Chondrocyte (in vitro differentiated cells): ENCODE data around the gene FEZ2. TPM values are rescaled to one million over a fixed set of nuclear protein-coding genes. Genes with fewer than 3 reads are reported as not detected.
A peak's percentile ranks its signal among the peaks of the same experiment; 100 is the strongest.

Experiments used
- DNase-seq: peaks from one replicate; pipeline ENCODE4 v3.0.0; 2021; ENCODE audit warnings: mixed read lengths, low spot score
- H3K27ac Mint-ChIP-seq: one replicate; pipeline ENCODE4 v1.8.0; 2021; ENCODE audit warnings: mild to moderate bottlenecking, moderate library complexity, mixed read lengths; ENCODE audit not compliant: unreplicated experiment
- H3K27me3 Mint-ChIP-seq: 2 replicates; pipeline ENCODE4 v1.8.0; 2021; ENCODE audit warnings: low read depth, mixed read lengths
- H3K36me3 Mint-ChIP-seq: 2 replicates; pipeline ENCODE4 v1.8.0; 2021; ENCODE audit warnings: low read depth, mixed read lengths
- H3K4me1 Mint-ChIP-seq: 2 replicates; pipeline ENCODE4 v1.8.0; 2021; ENCODE audit warnings: low read depth, mild to moderate bottlenecking, mixed read lengths
- H3K4me3 Mint-ChIP-seq: one replicate; pipeline ENCODE4 v1.8.0; 2021; ENCODE audit warnings: mild to moderate bottlenecking, moderate library complexity, mixed read lengths; ENCODE audit not compliant: unreplicated experiment
- H3K9me3 Mint-ChIP-seq: 2 replicates; pipeline ENCODE4 v1.8.0; 2021; ENCODE audit warnings: low read depth, mixed read lengths
- CTCF ChIP-seq: fragments of 200-600 bp; sonication (generic); IDR thresholded peaks from 2 replicates; pipeline ENCODE4 v1.5.0; 2021; ENCODE audit warnings: antibody characterized with exemption, mild to moderate bottlenecking, moderate library complexity
- long read RNA-seq: library from polyadenylated mRNA; stranded (forward); transcript quantifications from one replicate; pipeline ENCODE4 v2.0.0, GENCODE V29; 2021
- total RNA-seq: library from RNA; stranded (reverse); gene quantifications from 3 replicates; pipeline ENCODE4 v1.2.1, GENCODE V29; 2021

FEZ2 gene
- 46.8 to 49.8 TPM (median 47.0 TPM) in 3 replicates for total RNA-seq
- long read RNA-seq, transcript FEZ2-204 (8 exons, 1,931 nt), result major isoform, 10 of 37 reads
- long read RNA-seq, partial matches to known transcripts, result 2 of 37 reads
- long read RNA-seq, other reads (novel, unspliced or antisense), result 24 of 37 reads

DNA sequence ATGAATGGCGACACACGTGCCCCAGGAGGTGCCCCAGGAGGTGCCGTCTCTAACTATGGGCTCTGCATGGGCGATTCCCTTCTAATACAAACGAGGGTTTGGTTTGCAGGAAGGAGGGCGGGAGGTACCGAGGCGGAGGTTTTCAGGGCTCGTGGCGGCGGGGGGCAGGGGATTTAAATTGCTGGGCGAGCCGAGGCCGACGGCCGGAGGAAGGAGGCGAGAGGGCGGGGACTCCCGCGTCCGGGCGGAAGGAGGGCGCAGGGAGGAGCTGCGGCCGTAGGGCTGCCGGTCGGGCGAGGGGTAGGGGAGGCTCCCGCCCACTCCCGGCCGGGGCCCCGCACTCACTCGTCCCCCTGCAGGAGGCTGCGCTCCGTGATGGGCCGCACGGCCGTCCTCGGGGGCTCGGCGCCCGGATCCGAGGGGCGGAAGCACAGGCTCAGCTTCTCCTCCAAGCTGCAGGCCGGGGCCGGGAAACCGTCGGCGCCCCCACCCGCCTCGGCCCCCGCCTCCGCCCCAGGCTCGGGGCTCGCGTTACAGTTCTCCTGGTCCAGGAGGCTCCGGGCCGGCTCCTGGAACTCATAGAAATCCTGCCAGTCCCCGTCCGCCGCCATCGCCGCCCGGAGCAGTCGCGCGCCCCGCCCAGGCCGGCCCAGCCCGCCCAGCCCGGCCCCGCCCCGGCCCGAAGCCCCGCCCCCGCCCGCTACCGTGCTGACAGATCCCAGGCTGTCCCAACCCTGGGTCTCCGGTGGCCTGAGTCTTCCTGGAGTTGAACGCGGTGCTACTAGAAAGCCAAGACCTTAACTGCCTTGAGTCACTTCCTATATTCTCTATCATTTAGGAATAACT, at the start of gene FEZ2:
Gene FEZ2, minus strand, starts transcription at position 637 of the 846 bp plus-strand sequence. Its CDS starts 26 bp downstream, at position 611.
- peak; percentile 91 for DNase-seq
- peaks cover 31% of the 10 kb centered on the region for H3K4me1 Mint-ChIP-seq
- H3K9me3 Mint-ChIP-seq, result no peaks in the 10 kb centered on the region
- H3K27ac Mint-ChIP-seq, result peak within 1 kb of the TSS; percentile 77
- TF ChIP-seq CTCF, result peak; percentile 40
- H3K36me3 Mint-ChIP-seq, result peaks cover 6% of the 10 kb centered on the region
- no peaks in the 10 kb centered on the region for H3K27me3 Mint-ChIP-seq
- H3K4me3 Mint-ChIP-seq, result peak within 1 kb of the TSS; percentile 88

- Mint-ChIP-seq H3K4me1 (peaks cover 16% of the 10 kb centered on the region), H3K27ac (peak overlapping the region; percentile 65), H3K27me3 (no peaks in the 10 kb centered on the region), H3K4me3 (no peak overlapping the region), H3K36me3 (no peaks in the 10 kb centered on the region), H3K9me3 (no peaks in the 10 kb centered on the region)
- no peak for TF ChIP-seq CTCF
- no peak for DNase-seq
Measured at GRCh38 chr2:36634981-36635597, 37.1 kb upstream of the FEZ2 start.

DNA sequence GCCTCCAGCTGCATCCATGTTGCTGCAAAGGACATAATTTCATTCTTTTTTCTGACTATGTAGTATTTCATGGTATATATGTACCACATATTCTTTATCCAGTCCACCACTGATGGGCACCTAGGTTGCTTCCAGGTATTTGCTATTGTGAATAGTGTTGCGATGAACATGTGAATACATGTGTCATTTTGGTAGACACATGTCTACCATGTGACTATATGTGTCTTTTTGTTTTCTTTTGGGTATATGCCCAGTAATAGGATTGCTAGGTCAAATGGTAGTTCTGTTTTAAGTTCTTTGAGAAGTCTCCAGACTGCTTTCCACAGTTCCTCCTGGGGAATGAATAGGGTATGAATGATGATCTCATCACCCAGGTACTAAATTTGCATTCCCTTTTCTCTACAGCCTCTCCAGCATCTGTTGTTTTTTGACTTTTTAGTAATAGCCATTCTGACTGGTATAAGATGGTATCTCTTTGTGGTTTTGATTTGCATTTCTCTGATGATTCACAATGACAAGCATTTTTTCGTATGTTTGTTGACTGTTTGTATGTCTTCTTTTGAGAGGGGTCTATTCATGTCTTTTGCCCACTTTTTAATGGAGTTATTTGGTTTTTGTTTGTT, 35.6 kb upstream of the FEZ2 start:
- no peak overlapping the region for H3K4me3 Mint-ChIP-seq
- peaks cover 16% of the 10 kb centered on the region for H3K4me1 Mint-ChIP-seq
- no peak for DNase-seq
- no peaks in the 10 kb centered on the region for H3K27me3 Mint-ChIP-seq
- no peaks in the 10 kb centered on the region for H3K36me3 Mint-ChIP-seq
- TF ChIP-seq CTCF, result no peak
- H3K27ac Mint-ChIP-seq, result no peak overlapping the region
- no peaks in the 10 kb centered on the region for H3K9me3 Mint-ChIP-seq

DNA sequence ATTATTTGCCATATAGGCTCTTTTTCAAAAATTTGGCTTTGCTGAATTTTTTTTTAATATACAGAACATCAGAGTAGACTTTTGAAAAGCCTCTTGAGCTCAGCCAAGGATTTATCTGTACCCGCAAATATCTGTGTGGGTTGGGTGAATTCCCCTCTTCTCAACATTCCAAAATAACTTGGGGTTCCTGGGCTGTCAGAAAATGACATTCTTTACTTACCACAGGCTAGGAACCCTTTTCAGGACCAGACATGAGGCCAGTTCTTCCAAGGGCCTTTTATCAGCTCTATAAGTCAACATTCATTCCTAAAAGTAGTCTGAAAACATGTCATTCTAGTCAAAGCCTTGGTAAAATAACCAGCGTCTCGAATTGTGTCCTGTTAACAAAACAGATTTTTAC, 28.8 kb upstream of the FEZ2 start:
- no peak for DNase-seq
- peak overlapping the region; percentile 42 for H3K27ac Mint-ChIP-seq
- H3K9me3 Mint-ChIP-seq, result peaks cover 4% of the 10 kb centered on the region
- no peaks in the 10 kb centered on the region for H3K27me3 Mint-ChIP-seq
- TF ChIP-seq CTCF, result no peak
- peaks cover 3% of the 10 kb centered on the region for H3K4me1 Mint-ChIP-seq
- H3K36me3 Mint-ChIP-seq, result no peaks in the 10 kb centered on the region
- H3K4me3 Mint-ChIP-seq, result no peak overlapping the region

DNA sequence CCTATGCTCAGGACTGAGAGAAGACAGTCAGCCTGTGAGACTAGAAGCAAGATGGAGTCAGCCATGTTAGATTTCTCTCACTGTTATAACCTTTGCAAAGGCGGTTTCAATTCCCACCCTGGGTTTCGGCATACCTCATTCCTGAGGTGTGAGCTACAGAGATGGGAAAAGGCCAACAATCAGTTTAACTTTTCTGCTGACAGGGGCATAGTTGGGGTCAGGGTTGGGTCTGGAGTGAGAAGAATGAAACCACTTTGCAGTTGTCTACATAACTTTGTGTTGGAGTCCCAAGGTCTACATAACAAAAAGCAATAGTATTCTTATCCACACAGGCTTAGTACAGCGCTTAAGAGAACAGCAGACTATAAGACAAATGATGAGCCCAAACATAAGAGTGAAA, 28.1 kb upstream of the FEZ2 start:
- Mint-ChIP-seq H3K36me3 (no peaks in the 10 kb centered on the region), H3K4me3 (no peak overlapping the region), H3K27me3 (no peaks in the 10 kb centered on the region), H3K9me3 (peaks cover 4% of the 10 kb centered on the region), H3K4me1 (peaks cover 3% of the 10 kb centered on the region), H3K27ac (no peak overlapping the region)
- TF ChIP-seq CTCF, result no peak
- no peak for DNase-seq
